ENCODE measurements around the gene CFAP298. TPM values are rescaled to one million over a fixed set of nuclear protein-coding genes. Genes with fewer than 3 reads are reported as not detected.
A peak's percentile ranks its signal among the peaks of the same experiment; 100 is the strongest.
"Not testable (repeated sequence)": the region's sequence is repeated elsewhere in the genome, so short reads cannot be mapped to it uniquely, and the experiment has no call there.

CFAP298 gene
- total RNA-seq, 4 donors from 2014 or later, result 14.5 to 41.1 (median 29.5) TPM

- H3K27me3 ChIP-seq, result no peaks in the 10 kb centered on the region
- no peaks in the 10 kb centered on the region for H3K9me3 ChIP-seq
- peak in 1 of 2 donors; percentile 7 for DNase-seq (ENCODE audit: low spot score in 2 of 2)
- H3K27ac ChIP-seq, result peak overlapping the region; percentile 88 to 99 (median 93)
- peak overlapping the region; percentile 73 to 98 (median 92) for H3K4me3 ChIP-seq
- H3K4me1 ChIP-seq, result peaks cover 0 to 26% (median 8%) of the 10 kb centered on the region in 4 donors
- peaks cover 0 to 22% (median 0%) of the 10 kb centered on the region in 3 donors for H3K36me3 ChIP-seq
- WGBS, 2 donors, result 2 to 3% methylated on average over 15 of the region's 15 CpGs
- TF ChIP-seq EP300 (IDR thresholded peaks at IDR 0.05), result no peak
- TF ChIP-seq POLR2A (IDR thresholded peaks at IDR 0.05), result no peak
- TF ChIP-seq CTCF (IDR thresholded peaks at IDR 0.05), result no peak
Observed at GRCh38 chr21:32612999-32613337, 791 bp upstream of the CFAP298 start.

GRCh38 chr21:32611471-32611997 lies 643 bp downstream of the CFAP298 start:
- 0 to 1% methylated on average over 28 of the region's 28 CpGs for WGBS, 2 donors
- H3K27me3 ChIP-seq, result no peaks in the 10 kb centered on the region
- peaks cover 0 to 26% (median 8%) of the 10 kb centered on the region in 4 donors for H3K4me1 ChIP-seq
- peaks cover 0 to 36% (median 0%) of the 10 kb centered on the region in 3 donors for H3K36me3 ChIP-seq
- no peaks in the 10 kb centered on the region for H3K9me3 ChIP-seq
- H3K4me3 ChIP-seq, result peak overlapping the region; percentile 73 to 98 (median 92)
- H3K27ac ChIP-seq, result peak overlapping the region; percentile 88 to 99 (median 93)
- TF ChIP-seq POLR2A (IDR thresholded peaks at IDR 0.05) (no peak), EP300 (IDR thresholded peaks at IDR 0.05) (no peak)
- DNase-seq (ENCODE audit: low spot score in 2 of 2), result no peak

- peaks cover 0 to 26% (median 8%) of the 10 kb centered on the region in 4 donors for H3K4me1 ChIP-seq
- peak overlapping the region in 2 of 4 donors; percentile 86 to 98 for H3K4me3 ChIP-seq
- H3K27ac ChIP-seq; DNase-seq (ENCODE audit: low spot score in 2 of 2); H3K9me3 ChIP-seq; H3K27me3 ChIP-seq: not testable (repeated sequence)
- WGBS, 2 donors, result 83 to 85% methylated on average over 17 of the region's 17 CpGs
- H3K36me3 ChIP-seq, result peaks cover 0 to 42% (median 0%) of the 10 kb centered on the region in 3 donors
Observed at GRCh38 chr21:32610940-32611339, 1.2 kb downstream of the CFAP298 start.

- Histone ChIP-seq H3K27me3 (no peaks in the 10 kb centered on the region), H3K27ac (no peak overlapping the region), H3K4me3 (no peak overlapping the region), H3K36me3 (peaks cover 0 to 63% (median 14%) of the 10 kb centered on the region in 3 donors), H3K9me3 (no peaks in the 10 kb centered on the region), H3K4me1 (peaks cover 0 to 26% (median 8%) of the 10 kb centered on the region in 4 donors)
- TF ChIP-seq EP300 (IDR thresholded peaks at IDR 0.05) (no peak), CTCF (IDR thresholded peaks at IDR 0.05) (no peak), POLR2A (IDR thresholded peaks at IDR 0.05) (no peak)
- WGBS, 2 donors, result 85 to 88% methylated on average over 5 of the region's 5 CpGs
- no peak for DNase-seq (ENCODE audit: low spot score in 2 of 2)
Observed at GRCh38 chr21:32608851-32609250, 3.3 kb downstream of the CFAP298 start.

GRCh38 chr21:32605469-32605868 lies 6.7 kb downstream of the CFAP298 start:
- Histone ChIP-seq H3K36me3 (peaks cover 3 to 89% (median 22%) of the 10 kb centered on the region in 3 donors), H3K4me1 (peaks cover 0 to 7% (median 0%) of the 10 kb centered on the region in 4 donors)
- TF ChIP-seq POLR2A (IDR thresholded peaks at IDR 0.05) (no peak), EP300 (IDR thresholded peaks at IDR 0.05) (no peak), CTCF (IDR thresholded peaks at IDR 0.05) (no peak)

GRCh38 chr21:32604464-32604863 lies 7.7 kb downstream of the CFAP298 start:
- H3K27ac ChIP-seq, result no peak overlapping the region
- H3K27me3 ChIP-seq, result no peaks in the 10 kb centered on the region
- WGBS, 2 donors, result 64 to 69% methylated on average over 8 of the region's 8 CpGs
- H3K36me3 ChIP-seq, result peaks cover 3 to 92% (median 22%) of the 10 kb centered on the region in 3 donors
- no peaks in the 10 kb centered on the region for H3K4me1 ChIP-seq
- H3K4me3 ChIP-seq, result no peak overlapping the region
- H3K9me3 ChIP-seq, result no peaks in the 10 kb centered on the region
- TF ChIP-seq CTCF (IDR thresholded peaks at IDR 0.05), result no peak
- TF ChIP-seq POLR2A (IDR thresholded peaks at IDR 0.05), result no peak
- no peak for TF ChIP-seq EP300 (IDR thresholded peaks at IDR 0.05)
- no peak for DNase-seq (ENCODE audit: low spot score in 2 of 2)

More at GRCh38 chr21:32605469-32605868, 6.7 kb downstream of the CFAP298 start:
- 77 to 80% methylated on average over 8 of the region's 8 CpGs for WGBS, 2 donors
- H3K27ac ChIP-seq, result no peak overlapping the region
- H3K4me3 ChIP-seq, result no peak overlapping the region
- DNase-seq (ENCODE audit: low spot score in 2 of 2), result no peak
- H3K9me3 ChIP-seq, result no peaks in the 10 kb centered on the region
- no peaks in the 10 kb centered on the region for H3K27me3 ChIP-seq

Measured in tibial nerve (tissue), 4 donors.